ENCODE measurements around the gene GZMM.

Gene GZMM

GRCh38 chr19:512547-513365 is 31.1 kb upstream of the GZMM start:
- no peak for DNase-seq

- DNase-seq = no peak
These were observed 30.3 kb upstream of the GZMM start for GRCh38 chr19:513368-514165.

GRCh38 chr19:514166-514663 is 29.6 kb upstream of the GZMM start:
- DNase-seq = no peak

- DNase-seq = no peak
These were observed 25.9 kb upstream of the GZMM start for GRCh38 chr19:517721-518597.

- DNase-seq = no peak
These were observed 25.1 kb upstream of the GZMM start for GRCh38 chr19:518598-519231.

- DNase-seq = no peak
These were observed 24.4 kb upstream of the GZMM start for GRCh38 chr19:519449-519865.

- no peak for DNase-seq
These were observed 21.1 kb upstream of the GZMM start for GRCh38 chr19:522726-523125.

GRCh38 chr19:524062-524674 is 19.7 kb upstream of the GZMM start:
- DNase-seq = no peak

- DNase-seq = no peak
These were observed 18.8 kb upstream of the GZMM start for GRCh38 chr19:525029-525428.

GRCh38 chr19:525857-526419 is 17.9 kb upstream of the GZMM start:
- no peak for DNase-seq

- no peak for DNase-seq
These were observed 13.5 kb upstream of the GZMM start for GRCh38 chr19:530134-531008.

GRCh38 chr19:531009-531752 is 12.7 kb upstream of the GZMM start:
- no peak for DNase-seq

GRCh38 chr19:531753-532560 is 11.9 kb upstream of the GZMM start, which contains the start of gene CDC34:
Gene CDC34, plus strand, starts transcription at chr19:531760. Its CDS starts 172 bp downstream, at chr19:531932.
- DNase-seq = no peak

GRCh38 chr19:532561-533363 is 11.1 kb upstream of the GZMM start:
- DNase-seq = peak; percentile 17

- no peak for DNase-seq
These were observed 10.3 kb upstream of the GZMM start for GRCh38 chr19:533364-534058.

GRCh38 chr19:534088-534487 is 9.8 kb upstream of the GZMM start:
- DNase-seq = no peak
